Colonic mucosa (tissue), 4 donors: ENCODE results near the gene ZIC5. TPM values are rescaled to one million over a fixed set of nuclear protein-coding genes. Genes with fewer than 3 reads are reported as not detected.

Experiments
- DNase-seq: peaks from one replicate; pipeline ENCODE4 v3.0.0-alpha.2; 2020
- H3K27ac ChIP-seq: fragments of 200-600 bp; one replicate; pipeline ENCODE4 v1.8.0; 2021
- H3K27me3 ChIP-seq: fragments of 200-600 bp; one replicate; pipeline ENCODE4 v1.8.0; 2021
- H3K36me3 ChIP-seq: fragments of 200-600 bp; one replicate; pipeline ENCODE4 v1.8.0; 2021
- H3K4me1 ChIP-seq: fragments of 200-600 bp; one replicate; pipeline ENCODE4 v1.8.0; 2021; ENCODE audit warnings: mild to moderate bottlenecking
- H3K4me3 ChIP-seq: fragments of 200-600 bp; one replicate; pipeline ENCODE4 v1.8.0; 2021
- H3K9ac ChIP-seq, 2 donors: one replicate each; pipeline ENCODE4 v1.7.0; 2013; ENCODE audit warnings: control low read depth in 2 of 2, low read depth in 2 of 2, low read length in 2 of 2
- H3K9me3 ChIP-seq: fragments of 200-600 bp; one replicate; pipeline ENCODE4 v1.8.0; 2021
- CTCF ChIP-seq: fragments of 200-600 bp; IDR thresholded peaks from one replicate; pipeline ENCODE4 v1.8.0; 2022; ENCODE audit warnings: antibody characterized with exemption, mild to moderate bottlenecking
- intact Hi-C: fragments of 100-400 bp; cut with DNase I; formaldehyde crosslinking; loops from one replicate; pipeline ENCODE4 v1.14.1; 2022
- total RNA-seq, 2 donors: library from RNA; stranded (reverse); fragmentation: NEBNext Ultra II Directional in 1 of 2; extraction: Animal tissue kit (Norgen Biotek cat#: 25700) in 1 of 2; gene quantifications; one replicate each; pipeline ENCODE4 v1.2.1, GENCODE V29; 2021
- donor health status: healthy.
- donor health status: DM: no; HTN: no; CAD: no.
- donor health status: DM: no; HTN: no; CAD: no.

The ZIC5 gene
- total RNA-seq, 2 donors from 2014 or later, result 0.10 TPM; not detected in 1

- Histone ChIP-seq H3K27me3 (peaks cover 94% of the 10 kb centered on the region), H3K4me1 (peaks cover 11% of the 10 kb centered on the region), H3K9ac (no peak overlapping the region), H3K36me3 (no peaks in the 10 kb centered on the region), H3K9me3 (no peaks in the 10 kb centered on the region), H3K4me3 (no peak overlapping the region), H3K27ac (no peak overlapping the region)
- no peak for TF ChIP-seq CTCF
- intact Hi-C loops, result no loop called here
- DNase-seq, result no peak
These were observed 13.8 kb upstream of the ZIC5 start for GRCh38 chr13:99985241-99985874.

DNA sequence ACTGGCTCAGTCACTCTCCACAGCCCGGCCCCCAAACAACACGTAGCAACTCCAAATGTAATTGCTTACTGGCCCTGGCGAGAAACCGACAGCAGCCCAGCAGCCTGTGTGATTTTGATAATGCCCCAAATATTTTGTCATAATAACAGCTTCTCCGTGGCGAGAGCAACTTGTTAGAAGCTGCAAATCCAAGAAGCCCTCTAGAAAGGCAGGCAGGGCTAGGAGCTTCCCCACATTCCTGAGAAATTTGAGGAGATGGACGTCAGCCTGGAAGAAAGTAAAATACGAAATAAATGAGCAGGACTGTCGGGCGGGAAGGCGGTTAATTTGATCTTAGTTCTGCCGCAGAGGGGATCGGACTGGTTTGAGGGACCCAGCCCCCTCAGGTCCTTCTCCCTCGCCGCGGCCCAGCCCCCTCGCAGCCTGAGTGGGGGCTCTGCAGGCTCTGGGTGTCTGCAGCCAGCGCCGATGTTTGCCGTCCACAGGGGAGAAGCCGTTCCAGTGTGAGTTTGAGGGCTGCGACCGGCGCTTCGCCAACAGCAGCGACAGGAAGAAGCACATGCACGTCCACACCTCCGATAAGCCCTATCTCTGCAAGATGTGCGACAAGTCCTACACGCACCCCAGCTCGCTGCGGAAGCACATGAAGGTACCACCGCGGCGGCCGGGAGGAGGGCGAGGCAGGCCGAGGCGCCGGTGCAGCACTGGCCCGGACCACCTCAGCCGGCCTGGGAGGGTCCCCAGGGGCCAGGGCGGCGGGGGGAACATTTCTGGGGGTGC is 13.1 kb upstream of the ZIC5 start:
- no peak overlapping the region for H3K9ac ChIP-seq
- no peaks in the 10 kb centered on the region for H3K36me3 ChIP-seq
- no peak overlapping the region for H3K4me3 ChIP-seq
- peaks cover 15% of the 10 kb centered on the region for H3K4me1 ChIP-seq
- H3K27me3 ChIP-seq, result peaks cover 94% of the 10 kb centered on the region
- TF ChIP-seq CTCF, result no peak
- no peak overlapping the region for H3K27ac ChIP-seq
- no peaks in the 10 kb centered on the region for H3K9me3 ChIP-seq
- no peak for DNase-seq
- intact Hi-C loops, result no loop called here

- Histone ChIP-seq H3K27me3 (peaks cover 94% of the 10 kb centered on the region), H3K9ac (no peak overlapping the region), H3K4me3 (no peak overlapping the region), H3K36me3 (no peaks in the 10 kb centered on the region), H3K9me3 (no peaks in the 10 kb centered on the region), H3K4me1 (peaks cover 10% of the 10 kb centered on the region), H3K27ac (no peak overlapping the region)
- intact Hi-C loops, result no loop called here
- no peak for TF ChIP-seq CTCF
- DNase-seq, result no peak
These were observed 12.2 kb upstream of the ZIC5 start for GRCh38 chr13:99983499-99984401.

- Histone ChIP-seq H3K36me3 (no peaks in the 10 kb centered on the region), H3K9ac (no peak overlapping the region), H3K27ac (no peak overlapping the region), H3K4me3 (no peak overlapping the region), H3K27me3 (peaks cover 94% of the 10 kb centered on the region), H3K9me3 (no peaks in the 10 kb centered on the region), H3K4me1 (peaks cover 10% of the 10 kb centered on the region)
- no peak for DNase-seq
- no peak for TF ChIP-seq CTCF
- intact Hi-C loops, result no loop called here
These were observed 11.3 kb upstream of the ZIC5 start for GRCh38 chr13:99982731-99983498.
